ENCODE results near the gene ANKRD33B. TPM values are rescaled to one million over a fixed set of nuclear protein-coding genes. Genes with fewer than 3 reads are reported as not detected.

Gene ANKRD33B
- total and polyA plus RNA-seq, 2 experiments from 2014 or later, result 1.5 to 2.0 TPM

- no peaks in the 10 kb centered on the region for H3K9me3 ChIP-seq (ENCODE audit: low read depth)
- WGBS (ENCODE audit: low lambda C conversion rate, missing lambda C conversion rate), result 97% methylated on average over 6 of the region's 6 CpGs
- no peak for DNase-seq (ENCODE audit: low spot score)
- no peak overlapping the region for H3K4me3 ChIP-seq
- no peaks in the 10 kb centered on the region for H3K9me2 ChIP-seq (replicated peaks; ENCODE audit: insufficient read depth)
- H3K4me2 ChIP-seq, result no peak overlapping the region
- no peak overlapping the region for H3K27ac ChIP-seq
- no peaks in the 10 kb centered on the region for H3K36me3 ChIP-seq (replicated peaks; ENCODE audit: insufficient read depth, low read depth)
- H4K20me1 ChIP-seq (ENCODE audit: insufficient read depth, poor library complexity, severe bottlenecking), result no peaks in the 10 kb centered on the region
- no peaks in the 10 kb centered on the region for H3K4me1 ChIP-seq (ENCODE audit: insufficient read depth)
- TF ChIP-seq EZH2 (IDR thresholded peaks at IDR 0.05; ENCODE audit: borderline replicate concordance) (no peak), EZH2phosphoT487 (IDR thresholded peaks at IDR 0.05; ENCODE audit: low read depth, severe bottlenecking, unreplicated experiment) (no peak)
- TF ChIP-seq, protein P1, sequence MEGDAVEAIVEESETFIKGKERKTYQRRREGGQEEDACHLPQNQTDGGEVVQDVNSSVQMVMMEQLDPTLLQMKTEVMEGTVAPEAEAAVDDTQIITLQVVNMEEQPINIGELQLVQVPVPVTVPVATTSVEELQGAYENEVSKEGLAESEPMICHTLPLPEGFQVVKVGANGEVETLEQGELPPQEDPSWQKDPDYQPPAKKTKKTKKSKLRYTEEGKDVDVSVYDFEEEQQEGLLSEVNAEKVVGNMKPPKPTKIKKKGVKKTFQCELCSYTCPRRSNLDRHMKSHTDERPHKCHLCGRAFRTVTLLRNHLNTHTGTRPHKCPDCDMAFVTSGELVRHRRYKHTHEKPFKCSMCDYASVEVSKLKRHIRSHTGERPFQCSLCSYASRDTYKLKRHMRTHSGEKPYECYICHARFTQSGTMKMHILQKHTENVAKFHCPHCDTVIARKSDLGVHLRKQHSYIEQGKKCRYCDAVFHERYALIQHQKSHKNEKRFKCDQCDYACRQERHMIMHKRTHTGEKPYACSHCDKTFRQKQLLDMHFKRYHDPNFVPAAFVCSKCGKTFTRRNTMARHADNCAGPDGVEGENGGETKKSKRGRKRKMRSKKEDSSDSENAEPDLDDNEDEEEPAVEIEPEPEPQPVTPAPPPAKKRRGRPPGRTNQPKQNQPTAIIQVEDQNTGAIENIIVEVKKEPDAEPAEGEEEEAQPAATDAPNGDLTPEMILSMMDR (IDR thresholded peaks at IDR 0.05; ENCODE audit: poor library complexity), result no peak
- H3K27me3 ChIP-seq, result no peaks in the 10 kb centered on the region
- H2AFZ ChIP-seq, result no peak overlapping the region
- H3K79me2 ChIP-seq, result no peaks in the 10 kb centered on the region
Observed at GRCh38 chr5:10610058-10610457, 46.2 kb downstream of the ANKRD33B start.

GRCh38 chr5:10611290-10611689 lies 47.4 kb downstream of the ANKRD33B start:
- H2AFZ ChIP-seq, result no peak overlapping the region
- H3K9me2 ChIP-seq (replicated peaks; ENCODE audit: insufficient read depth), result no peaks in the 10 kb centered on the region
- DNase-seq (ENCODE audit: low spot score), result no peak
- no peaks in the 10 kb centered on the region for H3K36me3 ChIP-seq (replicated peaks; ENCODE audit: insufficient read depth, low read depth)
- H3K4me2 ChIP-seq, result no peak overlapping the region
- H3K4me1 ChIP-seq (ENCODE audit: insufficient read depth), result no peaks in the 10 kb centered on the region
- no peaks in the 10 kb centered on the region for H3K79me2 ChIP-seq
- H3K4me3 ChIP-seq, result no peak overlapping the region
- TF ChIP-seq, protein P1 (IDR thresholded peaks at IDR 0.05; ENCODE audit: poor library complexity), result no peak
- TF ChIP-seq EZH2phosphoT487 (IDR thresholded peaks at IDR 0.05; ENCODE audit: low read depth, severe bottlenecking, unreplicated experiment) (no peak), EZH2 (IDR thresholded peaks at IDR 0.05; ENCODE audit: borderline replicate concordance) (no peak)
- H3K27ac ChIP-seq, result no peak overlapping the region
- H4K20me1 ChIP-seq (ENCODE audit: insufficient read depth, poor library complexity, severe bottlenecking), result no peaks in the 10 kb centered on the region
- H3K9me3 ChIP-seq (ENCODE audit: low read depth), result no peaks in the 10 kb centered on the region
- 84% methylated on average over 4 of the region's 4 CpGs for WGBS (ENCODE audit: low lambda C conversion rate, missing lambda C conversion rate)
- no peaks in the 10 kb centered on the region for H3K27me3 ChIP-seq

DNA sequence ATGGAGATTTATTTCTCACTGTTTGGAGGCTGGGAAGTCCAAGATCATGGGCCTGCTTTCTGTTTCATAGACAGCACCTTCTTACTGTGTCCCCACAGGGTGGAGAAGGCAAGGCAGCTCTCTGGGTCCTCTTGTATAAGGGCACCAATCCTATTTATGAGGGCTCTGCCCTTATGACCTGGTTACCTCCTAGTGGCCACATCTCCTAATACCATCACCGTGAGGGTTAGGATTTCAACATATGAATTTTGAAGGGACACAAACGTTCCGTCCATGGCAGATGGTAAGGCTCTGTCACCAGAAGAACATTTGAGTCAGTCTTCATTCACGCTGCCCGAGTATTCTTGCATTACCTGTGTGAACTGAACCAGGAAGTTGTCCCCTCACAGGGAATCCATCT lies 48.4 kb downstream of the ANKRD33B start:
- H3K4me2 ChIP-seq, result no peak overlapping the region
- no peaks in the 10 kb centered on the region for H4K20me1 ChIP-seq (ENCODE audit: insufficient read depth, poor library complexity, severe bottlenecking)
- WGBS (ENCODE audit: low lambda C conversion rate, missing lambda C conversion rate), result 85% methylated on average over 5 of the region's 5 CpGs
- no peak overlapping the region for H3K27ac ChIP-seq
- no peaks in the 10 kb centered on the region for H3K9me2 ChIP-seq (replicated peaks; ENCODE audit: insufficient read depth)
- TF ChIP-seq, protein P1 (IDR thresholded peaks at IDR 0.05; ENCODE audit: poor library complexity), result no peak
- no peak for TF ChIP-seq EZH2 (IDR thresholded peaks at IDR 0.05; ENCODE audit: borderline replicate concordance)
- TF ChIP-seq EZH2phosphoT487 (IDR thresholded peaks at IDR 0.05; ENCODE audit: low read depth, severe bottlenecking, unreplicated experiment), result no peak
- H3K9me3 ChIP-seq (ENCODE audit: low read depth), result no peaks in the 10 kb centered on the region
- no peaks in the 10 kb centered on the region for H3K79me2 ChIP-seq
- no peaks in the 10 kb centered on the region for H3K36me3 ChIP-seq (replicated peaks; ENCODE audit: insufficient read depth, low read depth)
- H3K27me3 ChIP-seq, result no peaks in the 10 kb centered on the region
- H3K4me3 ChIP-seq, result no peak overlapping the region
- DNase-seq (ENCODE audit: low spot score), result no peak
- H3K4me1 ChIP-seq (ENCODE audit: insufficient read depth), result no peaks in the 10 kb centered on the region
- no peak overlapping the region for H2AFZ ChIP-seq

DNA sequence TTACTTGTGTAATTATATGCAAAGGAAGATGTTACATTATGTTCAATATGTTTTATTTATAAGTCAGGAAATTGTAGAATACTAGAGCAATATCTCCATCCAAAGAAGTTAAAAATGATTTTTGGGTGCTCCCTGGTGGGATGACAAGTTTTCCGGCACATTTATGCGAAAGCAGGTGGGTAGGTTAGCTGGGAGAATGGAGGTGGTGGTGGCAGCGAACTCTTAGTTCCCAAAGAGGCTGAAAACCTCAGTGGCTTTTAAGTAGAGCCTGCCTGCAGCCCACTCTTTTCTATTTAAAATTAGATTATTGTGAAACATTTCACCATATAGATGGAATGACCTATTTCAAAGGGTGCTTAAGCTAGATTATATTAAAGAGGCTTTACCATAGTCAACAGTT lies 51.8 kb downstream of the ANKRD33B start:
- TF ChIP-seq EZH2phosphoT487 (IDR thresholded peaks at IDR 0.05; ENCODE audit: low read depth, severe bottlenecking, unreplicated experiment) (no peak), EZH2 (IDR thresholded peaks at IDR 0.05; ENCODE audit: borderline replicate concordance) (no peak)
- TF ChIP-seq, protein P1 (IDR thresholded peaks at IDR 0.05; ENCODE audit: poor library complexity), result no peak
- Histone ChIP-seq H3K79me2 (no peaks in the 10 kb centered on the region), H4K20me1 (ENCODE audit: insufficient read depth, poor library complexity, severe bottlenecking) (no peaks in the 10 kb centered on the region), H3K4me1 (ENCODE audit: insufficient read depth) (no peaks in the 10 kb centered on the region), H2AFZ (no peak overlapping the region), H3K9me2 (replicated peaks; ENCODE audit: insufficient read depth) (no peaks in the 10 kb centered on the region), H3K4me2 (no peak overlapping the region), H3K36me3 (replicated peaks; ENCODE audit: insufficient read depth, low read depth) (no peaks in the 10 kb centered on the region), H3K4me3 (no peak overlapping the region), H3K27me3 (no peaks in the 10 kb centered on the region), H3K9me3 (ENCODE audit: low read depth) (no peaks in the 10 kb centered on the region), H3K27ac (no peak overlapping the region)
- DNase-seq (ENCODE audit: low spot score), result no peak
- WGBS (ENCODE audit: low lambda C conversion rate, missing lambda C conversion rate), result 97% methylated on average over 3 of the region's 3 CpGs
